OCI-LY7 (cell line): ENCODE results near the gene PSMD3. TPM values are rescaled to one million over a fixed set of nuclear protein-coding genes. Genes with fewer than 3 reads are reported as not detected.

Experiments used
- BruUV-seq: library from RNA; stranded (reverse); fragments of 400-500 nt; replicated peaks from 2 replicates; lab custom pipeline; 2021; lab: Mats Ljungman, UMichigan
- CTCF ChIA-PET: fragments of 300-600 bp; sonication (Branson Sonifier 250); formaldehyde crosslinking; loops from one replicate; lab custom pipeline; 2022; ENCODE audit warnings: antibody characterized with exemption; ENCODE audit not compliant: unreplicated experiment; lab: Charles Lee
- POLR2A ChIA-PET: fragments of 300-600 bp; sonication (Branson Sonifier 250); formaldehyde crosslinking; loops from one replicate; lab custom pipeline; 2022; ENCODE audit warnings: antibody characterized with exemption; lab: Charles Lee
- DNase-seq: peaks from one replicate; pipeline ENCODE4 v3.0.0-alpha.2; 2015; ENCODE audit warnings: low spot score
- H2AFZ ChIP-seq: fragments of 200-600 bp; sonication (generic), shearing (Covaris generic); 2 replicates; pipeline ENCODE4 v1.6.1; 2014; ENCODE audit warnings: mild to moderate bottlenecking, antibody characterized with exemption, low read length, moderate library complexity
- H3K27ac ChIP-seq: fragments of 200-600 bp; sonication (generic); 2 replicates; pipeline ENCODE4 v1.5.1; 2014; ENCODE audit warnings: mixed run types, low read depth, mild to moderate bottlenecking, moderate library complexity, low read length, inconsistent platforms; ENCODE audit not compliant: poor library complexity, severe bottlenecking
- H3K36me3 ChIP-seq: fragments of 200-600 bp; sonication (generic); 2 replicates; pipeline ENCODE4 v1.6.1; 2014; ENCODE audit warnings: mild to moderate bottlenecking, antibody characterized with exemption, low read length, moderate library complexity, mixed read lengths; ENCODE audit not compliant: insufficient read depth
- H3K4me1 ChIP-seq: fragments of 200-600 bp; sonication (generic); 2 replicates; pipeline ENCODE4 v1.5.1; 2014; ENCODE audit warnings: mild to moderate bottlenecking, low read length; ENCODE audit not compliant: insufficient read depth, poor library complexity, severe bottlenecking
- H3K4me2 ChIP-seq: fragments of 200-600 bp; sonication (generic); 2 replicates; pipeline ENCODE4 v1.6.1; 2014; ENCODE audit warnings: mild to moderate bottlenecking, low read length
- H3K4me3 ChIP-seq: fragments of 200-600 bp; sonication (generic); 2 replicates; pipeline ENCODE4 v1.5.1; 2014; ENCODE audit warnings: mild to moderate bottlenecking, low read depth, low read length; ENCODE audit not compliant: poor library complexity, severe bottlenecking
- H3K79me2 ChIP-seq: fragments of 200-600 bp; sonication (generic); 2 replicates; pipeline ENCODE4 v1.6.1; 2016; ENCODE audit warnings: low read depth, mild to moderate bottlenecking, low read length, moderate library complexity, mixed read lengths; ENCODE audit not compliant: insufficient read depth
- H3K9me2 ChIP-seq: fragments of 200-600 bp; sonication (generic); 2 replicates; pipeline ENCODE4 v1.6.1; 2016; ENCODE audit warnings: mild to moderate bottlenecking, low read length, mixed read lengths; ENCODE audit not compliant: insufficient read depth
- H3K9me3 ChIP-seq: fragments of 200-600 bp; sonication (generic); 2 replicates; pipeline ENCODE4 v1.6.1; 2014; ENCODE audit warnings: mild to moderate bottlenecking, mixed run types, low read length, mixed read lengths
- H4K20me1 ChIP-seq: fragments of 200-600 bp; sonication (generic); 2 replicates; pipeline ENCODE4 v1.6.1; 2014; ENCODE audit warnings: mild to moderate bottlenecking, antibody characterized with exemption, low read length, moderate library complexity, mixed read lengths; ENCODE audit not compliant: insufficient read depth
- CTCF ChIP-seq: fragments of 200-600 bp; sonication (generic); conservative IDR thresholded peaks from 2 replicates; pipeline ENCODE4 v1.5.1; 2014; ENCODE audit warnings: mild to moderate bottlenecking, antibody characterized with exemption, low read length, moderate library complexity, mixed read lengths
- EZH2phosphoT487 ChIP-seq: fragments of 200-600 bp; sonication (generic); IDR thresholded peaks from 2 replicates; pipeline ENCODE4 v1.6.1; 2018; ENCODE audit warnings: low read depth, borderline replicate concordance, mild to moderate bottlenecking, mixed run types, antibody characterized with exemption, low read length, moderate library complexity, mixed read lengths
- intact Hi-C: fragments of 100-400 bp; cut with micrococcal nuclease; formaldehyde crosslinking; loops from one replicate; pipeline ENCODE4 v1.10.0; 2022; ENCODE audit not compliant: unreplicated experiment
- total RNA-seq, 2 experiments: library from RNA; depleted of rRNA in 1 of 2; stranded (reverse); fragments of >200 nt in 1 of 2; shearing (Covaris generic) in 1 of 2; gene quantifications; 2 replicates each; pipeline ENCODE4 v1.2.3, GENCODE V29; 2014 to 2022

PSMD3 gene
- total RNA-seq, 2 experiments from 2014 or later: 149 to 150 TPM

GRCh38 chr17:40018211-40019121 is 37.9 kb downstream of the PSMD3 start:
- POLR2A ChIA-PET: interaction anchor here (1.0 kb wide), 1 partner anchor 43 kb away, joined by 3 read pairs; no protein-coding TSS in a partner anchor
- DNase-seq: no peak
- CTCF ChIA-PET: no interaction called here
- Histone ChIP-seq H3K4me3 (no peak overlapping the region), H3K9me2 (no peaks in the 10 kb centered on the region), H3K4me2 (no peak overlapping the region), H3K4me1 (no peaks in the 10 kb centered on the region), H2AFZ (no peak overlapping the region), H3K27ac (no peak overlapping the region), H3K9me3 (no peaks in the 10 kb centered on the region), H3K36me3 (peaks cover 32% of the 10 kb centered on the region), H4K20me1 (no peaks in the 10 kb centered on the region), H3K79me2 (no peaks in the 10 kb centered on the region)
- no TSS peak for BruUV-seq
- no peak for TF ChIP-seq CTCF
- TF ChIP-seq EZH2phosphoT487: no peak
- intact Hi-C loops: no loop called here

- Histone ChIP-seq H3K4me3 (no peak overlapping the region), H3K4me1 (no peaks in the 10 kb centered on the region), H4K20me1 (no peaks in the 10 kb centered on the region), H3K27ac (no peak overlapping the region), H2AFZ (no peak overlapping the region), H3K9me3 (no peaks in the 10 kb centered on the region), H3K36me3 (peaks cover 35% of the 10 kb centered on the region), H3K79me2 (no peaks in the 10 kb centered on the region), H3K4me2 (no peak overlapping the region), H3K9me2 (no peaks in the 10 kb centered on the region)
- DNase-seq: no peak
- no peak for TF ChIP-seq CTCF
- no peak for TF ChIP-seq EZH2phosphoT487
- POLR2A ChIA-PET: interaction anchor here (1.0 kb wide), 1 partner anchor 42 kb away, joined by 3 read pairs; no protein-coding TSS in a partner anchor
- TSS peak; percentile 71 for BruUV-seq
- intact Hi-C loops: no loop called here
- CTCF ChIA-PET: no interaction called here
These were observed 38.8 kb downstream of the PSMD3 start for GRCh38 chr17:40019140-40019991.
